SK-N-MC (cell line): Measurements from ENCODE around the gene PRKN.

ENCODE experiments used
- DNase-seq: peaks from one replicate; pipeline ENCODE4 v3.0.0-alpha.2; 2011; ENCODE audit warnings: low read depth, low spot score
- H3K27ac ChIP-seq: fragments of 200-600 bp; sonication (generic); 2 replicates; pipeline ENCODE4 v1.5.1; 2016; ENCODE audit warnings: mixed run types
- H3K36me3 ChIP-seq: fragments of 200-600 bp; sonication (generic); 2 replicates; pipeline ENCODE4 v1.6.1; 2017; ENCODE audit warnings: antibody characterized with exemption, low read length, mixed read lengths; ENCODE audit not compliant: insufficient read depth
- H3K4me3 ChIP-seq: fragments of 200-600 bp; sonication (generic); 2 replicates; pipeline ENCODE4 v1.5.1; 2016
- H3K9ac ChIP-seq: fragments of 200-600 bp; sonication (generic); 2 replicates; pipeline ENCODE4 v1.8.0; 2017; ENCODE audit warnings: mixed run types, mixed read lengths; ENCODE audit not compliant: insufficient read length
- H3K9me3 ChIP-seq: fragments of 200-600 bp; sonication (generic); 2 replicates; pipeline ENCODE4 v1.6.1; 2017; ENCODE audit warnings: low read depth, mild to moderate bottlenecking, antibody characterized with exemption, low read length, moderate library complexity, mixed read lengths
- EZH2 ChIP-seq: fragments of 200-600 bp; sonication (generic); IDR thresholded peaks from one replicate; pipeline ENCODE4 v1.6.1; 2017; ENCODE audit warnings: antibody characterized with exemption
- FOXP2 ChIP-seq: optimal IDR thresholded peaks from 2 replicates; pipeline ENCODE3; 2011; ENCODE audit warnings: mild to moderate bottlenecking, moderate library complexity; ENCODE audit not compliant: insufficient read depth; ENCODE audit errors: extremely low read length, control extremely low read depth
- POLR2AphosphoS5 ChIP-seq: IDR thresholded peaks from 2 replicates; pipeline ENCODE4 v1.6.1; 2012; ENCODE audit warnings: mild to moderate bottlenecking, low read depth, low read length, borderline replicate concordance

The PRKN gene

DNA sequence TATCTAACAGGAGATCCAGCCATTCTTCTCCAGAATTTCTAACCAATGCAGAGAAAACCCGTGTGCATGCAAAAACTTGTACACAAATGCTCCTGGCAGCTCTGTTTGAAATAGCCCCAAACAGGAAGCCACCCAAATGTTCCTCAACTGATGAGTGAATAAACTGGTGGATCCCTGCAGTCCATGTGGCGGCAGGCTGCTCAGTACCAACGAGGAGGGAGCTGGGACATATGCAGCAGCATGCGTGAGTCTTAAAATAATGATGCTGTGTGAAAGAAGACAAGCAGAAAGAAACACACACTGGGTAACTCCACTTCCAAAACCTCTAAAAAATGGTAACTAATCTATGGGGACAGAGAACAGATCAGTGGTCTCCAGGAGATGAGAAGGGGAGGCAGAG, 911.6 kb downstream of the PRKN start:
- no peak overlapping the region for H3K9ac ChIP-seq
- DNase-seq: no peak
- peaks cover 3% of the 10 kb centered on the region; the same call in 1 of the 2 replicates for H3K9me3 ChIP-seq
- no peak overlapping the region for H3K4me3 ChIP-seq
- H3K27ac ChIP-seq: no peak overlapping the region
- H3K36me3 ChIP-seq: no peaks in the 10 kb centered on the region
- no peak for TF ChIP-seq POLR2AphosphoS5

DNA sequence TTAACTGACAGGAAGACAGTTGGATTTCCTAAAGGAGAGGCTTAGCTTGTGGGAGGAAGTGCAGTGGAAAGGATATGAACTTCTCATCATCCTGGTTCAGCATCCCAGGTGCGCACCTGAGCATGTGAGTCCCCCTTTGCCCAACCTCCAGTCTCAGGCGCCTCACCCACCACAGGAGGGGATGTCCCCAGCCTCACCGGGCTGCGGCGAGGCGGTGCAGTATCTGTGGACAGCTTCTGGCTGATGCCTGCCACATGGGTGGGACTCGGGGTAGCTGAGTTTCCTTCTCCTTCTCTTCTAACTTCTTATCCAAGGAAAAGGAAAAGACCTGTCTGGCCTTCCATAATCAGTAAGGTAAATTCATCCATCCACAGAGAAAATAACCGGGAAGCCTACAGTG, 914.4 kb downstream of the PRKN start:
- no peaks in the 10 kb centered on the region for H3K36me3 ChIP-seq
- no peak overlapping the region for H3K4me3 ChIP-seq
- H3K27ac ChIP-seq: no peak overlapping the region
- TF ChIP-seq FOXP2: no peak
- no peak for TF ChIP-seq POLR2AphosphoS5
- no peak for TF ChIP-seq EZH2
- H3K9ac ChIP-seq: no peak overlapping the region
- peaks cover 3% of the 10 kb centered on the region; the same call in 1 of the 2 replicates for H3K9me3 ChIP-seq
- no peak for DNase-seq

- Histone ChIP-seq H3K27ac (no peak overlapping the region), H3K36me3 (no peaks in the 10 kb centered on the region), H3K9ac (no peak overlapping the region), H3K4me3 (no peak overlapping the region), H3K9me3 (peaks cover 3% of the 10 kb centered on the region; the same call in 1 of the 2 replicates)
- TF ChIP-seq EZH2 (no peak), POLR2AphosphoS5 (no peak), FOXP2 (no peak)
- DNase-seq: no peak
These were observed 917.6 kb downstream of the PRKN start for GRCh38 chr6:161809971-161810370.

DNA sequence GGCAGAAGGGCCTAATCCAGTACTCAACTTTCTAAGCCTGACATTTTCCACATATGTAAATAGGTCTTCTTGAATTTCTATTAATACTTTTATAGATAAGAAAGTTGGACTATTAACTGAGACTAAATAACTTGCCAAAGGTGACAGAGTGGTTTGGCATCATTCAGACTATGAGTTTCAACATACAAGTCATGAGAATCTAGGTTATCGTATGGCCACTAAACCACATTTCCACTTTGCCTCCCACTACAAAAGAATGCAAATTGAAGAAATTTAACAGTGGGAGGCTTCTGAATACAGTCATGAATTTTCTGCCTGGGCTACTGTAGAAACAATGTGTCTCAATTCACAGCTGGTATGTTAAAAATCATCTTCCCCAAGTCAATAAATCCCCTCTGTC, 922.7 kb downstream of the PRKN start:
- TF ChIP-seq EZH2 (no peak), POLR2AphosphoS5 (no peak), FOXP2 (no peak)
- no peak overlapping the region for H3K9ac ChIP-seq
- no peaks in the 10 kb centered on the region for H3K36me3 ChIP-seq
- no peak for DNase-seq
- no peak overlapping the region for H3K27ac ChIP-seq
- no peaks in the 10 kb centered on the region for H3K9me3 ChIP-seq
- no peak overlapping the region for H3K4me3 ChIP-seq

- Histone ChIP-seq H3K4me3 (no peak overlapping the region), H3K36me3 (no peaks in the 10 kb centered on the region), H3K9me3 (no peaks in the 10 kb centered on the region), H3K9ac (no peak overlapping the region), H3K27ac (no peak overlapping the region)
- no peak for DNase-seq
- TF ChIP-seq POLR2AphosphoS5 (no peak), FOXP2 (no peak), EZH2 (no peak)
These were observed 924.4 kb downstream of the PRKN start for GRCh38 chr6:161803131-161803530.

- no peak overlapping the region for H3K27ac ChIP-seq
- no peaks in the 10 kb centered on the region for H3K9me3 ChIP-seq
- H3K4me3 ChIP-seq: no peak overlapping the region
- DNase-seq: no peak
- no peak for TF ChIP-seq EZH2
- no peak for TF ChIP-seq POLR2AphosphoS5
- TF ChIP-seq FOXP2: no peak
- no peaks in the 10 kb centered on the region for H3K36me3 ChIP-seq
- H3K9ac ChIP-seq: no peak overlapping the region
These were observed 925.3 kb downstream of the PRKN start for GRCh38 chr6:161802231-161802630.

DNA sequence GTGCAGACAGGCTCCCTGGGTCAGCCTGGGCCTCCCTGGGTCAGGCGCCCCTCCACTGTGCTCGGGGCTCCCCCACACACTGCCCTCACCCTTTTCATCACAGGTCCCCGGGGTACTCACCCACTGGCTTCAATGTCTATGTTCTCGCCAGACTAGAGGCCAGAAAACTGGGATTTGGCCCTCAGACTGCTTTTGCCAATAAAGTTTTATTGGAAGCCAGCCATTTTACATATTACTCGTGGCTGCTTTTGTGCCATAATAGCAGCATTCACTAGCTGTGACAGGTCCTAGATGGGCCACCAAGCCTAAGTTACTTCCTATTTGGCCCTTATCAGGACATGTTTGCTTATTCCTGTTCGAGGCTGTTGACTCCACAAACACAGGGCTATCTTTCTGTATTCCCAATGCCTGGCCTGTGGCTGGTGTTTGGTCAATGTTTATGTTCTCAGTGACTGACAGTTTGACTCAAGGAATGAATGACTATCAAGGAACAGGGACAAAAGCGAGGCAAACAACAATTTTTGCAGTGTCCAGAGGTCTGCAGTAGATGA, 928.6 kb downstream of the PRKN start:
- no peaks in the 10 kb centered on the region for H3K9me3 ChIP-seq
- H3K4me3 ChIP-seq: no peak overlapping the region
- no peak overlapping the region for H3K27ac ChIP-seq
- no peak overlapping the region for H3K9ac ChIP-seq
- DNase-seq: no peak
- TF ChIP-seq FOXP2: no peak
- no peak for TF ChIP-seq POLR2AphosphoS5
- no peak for TF ChIP-seq EZH2
- no peaks in the 10 kb centered on the region for H3K36me3 ChIP-seq

- no peak overlapping the region for H3K27ac ChIP-seq
- no peaks in the 10 kb centered on the region for H3K36me3 ChIP-seq
- DNase-seq: no peak
- no peak overlapping the region for H3K9ac ChIP-seq
- no peaks in the 10 kb centered on the region for H3K9me3 ChIP-seq
- H3K4me3 ChIP-seq: no peak overlapping the region
- TF ChIP-seq FOXP2: no peak
- TF ChIP-seq POLR2AphosphoS5: no peak
- TF ChIP-seq EZH2: no peak
These were observed 930.9 kb downstream of the PRKN start for GRCh38 chr6:161796681-161797080.

DNA sequence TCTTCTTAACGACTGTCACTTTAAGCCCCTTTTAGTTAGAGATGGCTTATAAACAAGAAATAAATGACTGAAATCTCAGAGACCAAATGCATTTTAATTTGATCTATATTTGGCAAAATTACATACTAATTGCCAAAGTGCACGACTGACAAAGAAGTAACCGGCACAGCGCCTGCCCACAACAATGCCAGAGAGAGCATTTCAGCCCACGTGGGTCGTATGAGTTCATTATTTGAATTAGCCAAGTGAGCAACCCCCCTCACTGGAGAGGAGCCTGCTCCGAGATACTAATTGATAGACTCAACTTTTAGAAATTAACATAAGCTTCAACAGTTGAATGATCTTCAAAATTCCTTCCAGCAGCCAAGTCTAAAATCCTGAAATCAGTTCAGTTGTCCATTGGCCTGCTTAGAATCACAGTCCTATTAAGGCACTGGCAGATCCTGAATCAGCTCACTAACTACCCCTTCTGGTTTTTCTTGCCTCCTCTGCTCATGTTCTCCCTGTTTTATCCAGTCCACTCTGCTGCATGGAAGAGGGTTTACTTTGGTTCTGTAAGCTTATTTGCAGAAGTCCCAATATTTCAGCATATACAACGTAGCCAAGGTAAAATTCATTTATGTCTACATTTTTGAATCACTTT, 934.6 kb downstream of the PRKN start:
- DNase-seq: no peak
- Histone ChIP-seq H3K27ac (no peak overlapping the region), H3K36me3 (no peaks in the 10 kb centered on the region), H3K4me3 (no peak overlapping the region), H3K9ac (no peak overlapping the region), H3K9me3 (no peaks in the 10 kb centered on the region)
- TF ChIP-seq FOXP2 (no peak), EZH2 (no peak), POLR2AphosphoS5 (no peak)
